ENCODE data around the gene RPH3AL.
"Not testable (repeated sequence)": the region's sequence is repeated elsewhere in the genome, so short reads cannot be mapped to it uniquely, and the experiment has no call there.

The RPH3AL gene

DNA sequence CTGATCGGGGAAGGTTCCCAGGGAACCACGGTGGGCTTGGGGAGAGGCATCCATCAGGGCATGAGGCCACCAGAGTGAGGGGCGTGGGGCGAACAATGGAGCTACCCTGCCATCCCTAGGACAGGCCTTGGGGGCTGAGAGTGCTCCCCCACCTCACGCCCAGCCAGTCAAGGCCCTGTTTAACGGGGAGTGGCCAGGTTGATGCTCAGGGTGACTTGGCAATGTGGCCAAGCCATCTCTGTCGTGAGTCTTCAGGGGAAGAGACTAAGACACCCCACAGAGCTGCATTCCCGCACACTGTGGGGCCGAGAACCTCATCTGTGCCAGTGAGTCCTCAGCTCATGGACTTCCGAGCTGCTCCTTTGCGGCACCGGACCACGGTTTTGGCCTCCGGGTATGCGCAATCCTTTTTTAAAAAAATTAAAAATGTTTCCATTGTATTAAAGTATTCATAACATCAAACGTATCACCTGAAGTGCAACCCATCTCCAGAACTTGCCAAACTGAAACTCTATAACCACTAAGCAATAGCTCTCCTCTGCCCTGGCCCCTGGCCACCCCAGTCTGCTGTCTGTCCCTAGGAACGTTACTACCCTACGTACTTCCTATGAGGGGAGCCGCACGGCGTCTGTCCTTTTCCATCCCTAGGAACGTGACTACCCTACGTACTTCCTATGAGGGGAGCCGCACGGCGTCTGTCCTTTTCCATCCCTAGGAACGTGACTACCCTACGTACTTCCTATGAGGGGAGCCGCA, 99.3 kb downstream of the RPH3AL start:
- no peak for DNase-seq

- DNase-seq: no peak
Measured at GRCh38 chr17:252456-252855, 100.2 kb downstream of the RPH3AL start.

GRCh38 chr17:251531-251930, 101.1 kb downstream of the RPH3AL start:
- no peak for DNase-seq

DNA sequence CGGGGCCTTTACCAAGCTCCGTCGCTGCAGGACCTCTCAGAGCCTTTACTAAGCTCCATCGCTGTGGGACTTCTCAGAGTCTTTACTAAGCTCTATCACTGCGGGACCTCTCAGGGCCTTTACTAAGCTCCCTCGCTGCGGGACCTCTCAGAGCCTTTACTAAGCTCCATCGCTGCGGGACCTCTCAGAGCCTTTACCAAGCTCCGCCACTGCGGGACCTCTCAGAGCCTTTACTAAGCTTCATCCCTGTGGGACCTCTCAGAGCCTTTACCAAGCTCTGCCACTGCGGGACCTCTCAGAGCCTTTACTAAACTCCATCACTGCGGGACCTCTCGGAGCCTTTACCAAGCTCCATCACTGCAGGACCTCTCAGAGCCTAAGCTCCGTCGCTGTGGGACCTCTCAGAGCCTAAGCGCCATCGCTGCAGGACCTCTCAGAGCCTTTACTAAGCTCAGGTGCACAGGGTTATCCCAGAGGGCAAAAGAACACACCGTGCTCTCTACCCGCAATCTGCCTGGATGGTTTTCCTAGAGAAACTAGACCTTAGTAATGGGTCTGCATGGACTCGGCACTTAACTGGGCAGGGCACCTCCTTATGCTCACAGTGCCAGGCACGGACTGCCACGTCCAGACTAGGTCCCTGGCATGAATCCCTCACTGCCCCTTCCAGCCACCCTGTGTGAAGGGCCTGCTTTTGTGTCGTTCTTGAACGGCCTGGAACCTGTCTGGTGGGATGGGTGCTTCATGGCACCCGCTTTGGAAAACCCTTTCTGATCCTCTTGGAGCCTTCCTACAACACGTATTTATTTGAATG, 101.9 kb downstream of the RPH3AL start:
- no peak for DNase-seq

DNA sequence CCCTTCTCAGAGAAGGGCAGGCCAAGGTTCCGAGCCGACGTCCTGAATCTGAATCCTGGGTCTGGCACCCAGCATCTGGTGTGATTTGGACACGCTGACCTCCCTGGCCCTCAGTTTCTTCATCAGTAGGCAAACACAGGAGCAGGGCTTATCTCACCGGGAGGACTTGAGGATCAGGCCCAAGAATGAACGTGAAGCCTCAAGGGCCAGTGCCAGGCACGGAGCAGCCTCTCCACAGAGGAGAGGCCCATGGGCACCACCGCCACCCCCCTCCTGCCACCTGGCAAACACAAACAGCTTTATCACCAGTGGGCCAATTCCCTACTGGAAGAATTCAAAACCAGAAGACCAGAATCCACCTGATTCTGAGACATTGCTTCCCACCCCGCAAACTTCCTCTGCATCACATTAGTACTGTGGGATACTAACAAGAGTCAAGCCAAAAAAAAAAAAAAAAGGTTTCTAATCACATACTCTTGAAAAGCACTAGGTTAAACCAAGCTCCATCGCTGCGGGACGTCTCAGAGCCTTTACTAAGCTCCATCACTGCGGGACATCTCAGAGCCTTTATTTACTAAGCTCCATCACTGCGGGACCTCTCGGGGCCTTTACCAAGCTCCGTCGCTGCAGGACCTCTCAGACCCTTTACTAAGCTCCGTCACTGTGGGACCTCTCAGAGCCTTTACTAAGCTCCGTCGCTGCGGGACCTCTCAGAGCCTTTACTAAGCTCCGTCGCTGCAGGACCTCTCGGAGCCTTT, 103.2 kb downstream of the RPH3AL start:
- no peak for DNase-seq

DNA sequence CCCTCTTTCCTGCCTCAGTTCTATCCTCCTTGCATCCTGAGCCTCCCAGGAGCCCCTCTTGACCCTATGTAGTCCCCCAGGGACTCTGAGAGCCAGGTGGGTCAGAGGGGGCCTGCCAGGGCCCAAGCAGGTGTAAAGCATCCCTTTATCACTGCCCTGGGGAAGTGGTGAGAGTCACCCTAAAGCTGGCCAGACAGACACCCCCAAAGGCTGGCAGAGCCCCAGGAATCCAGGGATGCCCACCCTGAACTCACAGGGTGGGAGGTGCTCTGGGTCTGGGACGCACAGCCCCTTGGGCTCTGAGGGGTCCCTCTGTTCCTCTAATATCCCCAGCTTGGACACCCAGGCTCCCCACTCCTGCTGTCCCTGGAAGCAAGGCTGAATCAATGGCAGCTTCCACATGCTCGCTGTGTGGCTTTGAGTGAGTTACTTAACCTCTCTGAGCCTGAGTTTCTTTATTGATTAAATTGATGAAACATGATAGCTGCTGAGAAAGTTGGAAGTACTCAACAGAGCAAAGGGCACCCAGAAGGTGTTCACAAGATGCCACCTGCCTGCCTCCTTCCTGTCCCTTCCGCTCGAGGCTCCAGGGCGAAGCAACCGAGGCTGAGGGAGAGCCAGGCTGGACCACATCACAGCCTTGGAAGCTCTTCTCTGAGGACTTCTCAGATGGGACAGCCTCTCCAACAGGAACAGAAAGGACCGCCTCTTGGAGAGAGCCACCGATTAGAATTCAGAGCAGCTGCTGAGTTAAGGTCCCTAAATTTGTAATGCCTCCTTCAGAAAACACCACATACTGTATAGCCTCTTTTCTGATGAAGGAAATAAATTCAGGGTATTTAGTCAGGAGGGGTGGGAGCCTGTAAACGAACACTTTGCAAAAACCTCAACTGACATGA, 104.0 kb downstream of the RPH3AL start:
- no peak for DNase-seq

DNA sequence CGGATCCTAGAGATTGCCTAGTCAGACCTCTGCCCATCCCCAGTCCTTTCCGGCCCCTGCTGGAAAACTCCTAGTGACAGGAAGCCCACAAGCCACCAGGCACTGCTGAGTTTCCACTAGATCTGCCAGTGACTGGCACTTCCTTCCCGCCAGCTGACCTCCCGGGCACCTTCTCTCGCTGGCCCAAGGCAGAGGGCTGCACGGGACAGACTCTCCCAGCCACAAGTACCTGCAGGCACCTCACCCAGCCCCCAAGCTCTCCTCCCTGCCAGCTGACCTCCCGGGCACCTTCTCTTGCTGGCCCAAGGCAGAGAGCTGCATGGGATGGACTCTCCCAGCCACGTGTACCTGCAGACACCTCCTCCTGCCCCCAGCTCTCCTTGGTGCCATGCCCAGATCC, 104.8 kb downstream of the RPH3AL start:
- DNase-seq: no peak

- DNase-seq: no peak
Measured at GRCh38 chr17:246851-247421, 105.7 kb downstream of the RPH3AL start.

- no peak for DNase-seq
Measured at GRCh38 chr17:246226-246625, 106.4 kb downstream of the RPH3AL start.

- no peak for DNase-seq
Measured at GRCh38 chr17:245611-246010, 107.0 kb downstream of the RPH3AL start.

DNA sequence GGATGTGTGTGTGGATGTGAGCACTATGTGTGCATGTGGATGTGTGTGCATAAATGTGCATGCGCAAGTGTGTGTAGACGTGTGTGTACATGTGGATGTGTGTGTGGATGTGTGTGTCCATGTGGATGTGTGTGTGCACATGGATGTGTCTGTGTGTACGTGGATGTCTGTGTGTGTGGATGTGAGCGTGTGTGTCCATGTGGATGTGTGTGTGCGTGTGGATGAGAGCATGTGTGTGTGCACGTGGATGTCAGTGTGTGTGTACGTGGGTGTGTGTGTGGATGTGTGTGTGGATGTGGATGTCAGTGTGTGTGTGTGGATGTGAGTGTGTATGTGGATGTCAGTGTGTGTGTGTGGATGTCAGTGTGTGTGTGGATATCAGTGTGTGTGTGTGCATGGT, 107.6 kb downstream of the RPH3AL start:
- no peak for DNase-seq

DNA sequence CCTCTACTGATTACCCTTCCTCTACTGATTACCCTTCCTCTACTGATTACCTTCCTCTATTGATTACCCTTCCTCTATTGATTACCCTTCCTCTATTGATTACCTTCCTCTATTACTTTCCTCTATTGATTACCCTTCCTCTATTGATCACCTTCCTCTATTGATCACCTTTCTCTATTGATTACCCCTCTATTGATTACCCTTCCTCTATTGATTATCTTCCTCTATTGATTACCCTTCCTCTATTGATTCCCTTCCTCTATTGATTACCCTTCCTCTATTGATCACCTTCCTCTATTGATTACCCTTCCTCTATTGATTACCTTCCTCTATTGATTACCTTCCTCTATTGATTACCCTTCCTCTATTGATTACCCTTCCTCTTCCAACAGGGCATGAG, 108.7 kb downstream of the RPH3AL start:
- DNase-seq: not testable (repeated sequence)

GRCh38 chr17:238964-239259, 113.7 kb downstream of the RPH3AL start:
- no peak for DNase-seq

GRCh38 chr17:238071-238963, 114.3 kb downstream of the RPH3AL start:
- no peak for DNase-seq

- DNase-seq: no peak
Measured at GRCh38 chr17:237406-237955, 115.1 kb downstream of the RPH3AL start.

- DNase-seq: no peak
Measured at GRCh38 chr17:236641-237405, 115.8 kb downstream of the RPH3AL start.

- DNase-seq: no peak
Measured at GRCh38 chr17:235831-236640, 116.6 kb downstream of the RPH3AL start.

DNA sequence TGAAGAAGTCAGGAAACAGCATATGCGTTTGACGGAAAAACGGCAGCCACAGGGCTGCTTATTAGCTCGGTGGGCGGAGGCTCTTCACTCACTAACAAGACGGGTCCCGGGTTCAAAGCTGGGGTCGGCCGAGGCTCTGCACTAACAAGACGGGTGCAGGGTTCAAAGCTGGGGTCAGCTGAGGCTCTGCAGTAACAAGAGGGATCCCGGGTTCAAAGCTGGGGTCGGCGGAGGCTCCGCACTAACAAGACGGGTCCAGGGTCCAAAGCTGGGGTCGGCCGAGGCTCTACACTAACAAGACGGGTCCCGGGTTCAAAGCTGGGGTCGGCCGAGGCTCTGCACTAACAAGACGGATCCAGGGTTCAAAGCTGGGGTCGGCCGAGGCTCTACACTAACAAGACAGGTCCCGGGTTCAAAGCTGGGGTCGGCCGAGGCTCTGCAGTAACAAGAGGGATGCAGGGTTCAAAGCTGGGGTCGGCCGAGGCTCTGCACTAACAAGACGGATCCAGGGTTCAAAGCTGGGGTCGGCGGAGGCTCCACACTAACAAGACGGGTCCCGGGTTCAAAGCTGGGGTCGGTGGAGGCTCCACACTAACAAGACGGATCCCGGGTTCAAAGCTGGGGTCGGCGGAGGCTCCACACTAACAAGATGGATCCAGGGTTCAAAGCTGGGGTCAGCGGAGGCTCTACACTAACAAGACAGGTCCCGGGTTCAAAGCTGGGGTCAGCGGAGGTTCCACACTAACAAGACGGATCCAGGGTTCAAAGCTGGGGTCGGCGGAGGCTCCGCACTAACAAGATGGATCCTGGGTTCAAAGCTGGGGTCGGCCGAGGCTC, 117.4 kb downstream of the RPH3AL start:
- not testable (repeated sequence) for DNase-seq

Measured in SIG-M5 (cell line).